Liver (tissue), 2 donors: ENCODE measurements around the gene LUC7L3.

Experiments used
- TF ChIP-seq, protein P1 (sequence below): fragments of 150-350 bp; IDR thresholded peaks from 2 replicates; pipeline ENCODE4 v1.5.1; 2017; ENCODE audit warnings: improper control_type of control experiment, low read depth, low read length; ENCODE audit not compliant: missing input control
- TF ChIP-seq, protein P2 (sequence below): IDR thresholded peaks from 2 replicates; pipeline ENCODE4 v1.6.1; 2016; ENCODE audit warnings: antibody characterized with exemption, mild to moderate bottlenecking
- donor health status: healthy.

DNA sequence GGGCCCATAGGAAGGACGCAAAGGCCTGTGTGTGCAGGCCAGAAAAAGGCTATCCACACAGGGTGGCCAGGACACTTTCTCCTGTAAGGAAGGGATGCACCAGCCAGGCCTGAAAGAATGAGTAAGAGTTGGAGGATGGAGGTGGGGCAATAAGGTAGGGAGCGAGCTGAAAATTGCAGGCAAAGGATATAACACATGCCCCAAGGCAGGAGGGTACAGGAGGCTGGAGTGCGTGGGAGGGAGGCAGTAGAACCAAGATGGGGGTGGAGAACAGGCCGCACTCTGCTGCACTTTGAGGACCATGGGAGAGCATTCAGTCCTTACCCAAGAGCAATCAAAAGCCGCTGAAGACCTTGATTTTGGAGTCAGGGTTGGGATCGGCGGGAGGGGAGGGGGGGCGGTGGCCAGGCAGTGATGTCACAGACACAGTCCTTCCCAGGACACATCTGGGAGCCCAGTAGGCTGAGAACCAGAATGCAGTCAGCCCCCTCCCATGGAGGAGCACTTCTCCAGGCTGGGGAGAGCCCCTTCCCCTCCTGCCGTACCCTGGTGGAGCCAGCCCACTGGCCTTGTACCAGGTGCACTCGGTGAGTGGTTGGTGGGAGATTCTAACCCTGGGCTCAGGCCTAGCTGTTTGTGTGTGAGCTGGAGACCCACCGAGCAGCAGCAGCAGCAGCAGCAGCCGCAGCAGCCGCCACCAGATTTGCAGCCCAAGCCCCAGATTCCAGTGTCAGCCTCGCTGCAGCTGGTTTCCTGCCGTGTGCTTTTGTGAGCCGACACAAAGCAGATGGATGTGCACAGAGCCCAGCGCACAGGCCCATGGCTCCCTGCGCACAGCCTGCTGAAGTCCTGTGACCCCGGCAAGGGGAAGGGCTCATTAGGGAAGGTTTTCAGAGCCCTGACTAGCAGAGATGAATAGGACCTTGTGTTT lies 29.2 kb upstream of the LUC7L3 start:
- TF ChIP-seq, protein P1, sequence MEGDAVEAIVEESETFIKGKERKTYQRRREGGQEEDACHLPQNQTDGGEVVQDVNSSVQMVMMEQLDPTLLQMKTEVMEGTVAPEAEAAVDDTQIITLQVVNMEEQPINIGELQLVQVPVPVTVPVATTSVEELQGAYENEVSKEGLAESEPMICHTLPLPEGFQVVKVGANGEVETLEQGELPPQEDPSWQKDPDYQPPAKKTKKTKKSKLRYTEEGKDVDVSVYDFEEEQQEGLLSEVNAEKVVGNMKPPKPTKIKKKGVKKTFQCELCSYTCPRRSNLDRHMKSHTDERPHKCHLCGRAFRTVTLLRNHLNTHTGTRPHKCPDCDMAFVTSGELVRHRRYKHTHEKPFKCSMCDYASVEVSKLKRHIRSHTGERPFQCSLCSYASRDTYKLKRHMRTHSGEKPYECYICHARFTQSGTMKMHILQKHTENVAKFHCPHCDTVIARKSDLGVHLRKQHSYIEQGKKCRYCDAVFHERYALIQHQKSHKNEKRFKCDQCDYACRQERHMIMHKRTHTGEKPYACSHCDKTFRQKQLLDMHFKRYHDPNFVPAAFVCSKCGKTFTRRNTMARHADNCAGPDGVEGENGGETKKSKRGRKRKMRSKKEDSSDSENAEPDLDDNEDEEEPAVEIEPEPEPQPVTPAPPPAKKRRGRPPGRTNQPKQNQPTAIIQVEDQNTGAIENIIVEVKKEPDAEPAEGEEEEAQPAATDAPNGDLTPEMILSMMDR = no peak
- TF ChIP-seq, protein P2, sequence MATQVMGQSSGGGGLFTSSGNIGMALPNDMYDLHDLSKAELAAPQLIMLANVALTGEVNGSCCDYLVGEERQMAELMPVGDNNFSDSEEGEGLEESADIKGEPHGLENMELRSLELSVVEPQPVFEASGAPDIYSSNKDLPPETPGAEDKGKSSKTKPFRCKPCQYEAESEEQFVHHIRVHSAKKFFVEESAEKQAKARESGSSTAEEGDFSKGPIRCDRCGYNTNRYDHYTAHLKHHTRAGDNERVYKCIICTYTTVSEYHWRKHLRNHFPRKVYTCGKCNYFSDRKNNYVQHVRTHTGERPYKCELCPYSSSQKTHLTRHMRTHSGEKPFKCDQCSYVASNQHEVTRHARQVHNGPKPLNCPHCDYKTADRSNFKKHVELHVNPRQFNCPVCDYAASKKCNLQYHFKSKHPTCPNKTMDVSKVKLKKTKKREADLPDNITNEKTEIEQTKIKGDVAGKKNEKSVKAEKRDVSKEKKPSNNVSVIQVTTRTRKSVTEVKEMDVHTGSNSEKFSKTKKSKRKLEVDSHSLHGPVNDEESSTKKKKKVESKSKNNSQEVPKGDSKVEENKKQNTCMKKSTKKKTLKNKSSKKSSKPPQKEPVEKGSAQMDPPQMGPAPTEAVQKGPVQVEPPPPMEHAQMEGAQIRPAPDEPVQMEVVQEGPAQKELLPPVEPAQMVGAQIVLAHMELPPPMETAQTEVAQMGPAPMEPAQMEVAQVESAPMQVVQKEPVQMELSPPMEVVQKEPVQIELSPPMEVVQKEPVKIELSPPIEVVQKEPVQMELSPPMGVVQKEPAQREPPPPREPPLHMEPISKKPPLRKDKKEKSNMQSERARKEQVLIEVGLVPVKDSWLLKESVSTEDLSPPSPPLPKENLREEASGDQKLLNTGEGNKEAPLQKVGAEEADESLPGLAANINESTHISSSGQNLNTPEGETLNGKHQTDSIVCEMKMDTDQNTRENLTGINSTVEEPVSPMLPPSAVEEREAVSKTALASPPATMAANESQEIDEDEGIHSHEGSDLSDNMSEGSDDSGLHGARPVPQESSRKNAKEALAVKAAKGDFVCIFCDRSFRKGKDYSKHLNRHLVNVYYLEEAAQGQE = no peak
